Urinary bladder (tissue), 4 donors: ENCODE results near the gene NLN. TPM values are rescaled to one million over a fixed set of nuclear protein-coding genes. Genes with fewer than 3 reads are reported as not detected.

Source experiments
- DNase-seq: peaks from one replicate; pipeline ENCODE4 v3.0.0-alpha.2; 2015; ENCODE audit errors: extremely low spot score
- H3K27ac ChIP-seq: one replicate; pipeline ENCODE4 v1.5.1; 2013; ENCODE audit warnings: low read depth, mild to moderate bottlenecking, moderate library complexity
- H3K36me3 ChIP-seq: one replicate; pipeline ENCODE4 v1.6.1; 2013; ENCODE audit warnings: mild to moderate bottlenecking, moderate library complexity; ENCODE audit not compliant: insufficient read depth
- H3K4me1 ChIP-seq: one replicate; pipeline ENCODE4 v1.6.1; 2013; ENCODE audit warnings: mild to moderate bottlenecking, moderate library complexity; ENCODE audit not compliant: insufficient read depth
- H3K4me3 ChIP-seq: one replicate; pipeline ENCODE4 v1.5.1; 2013; ENCODE audit warnings: low read depth, low read length
- WGBS: extraction: QIAGEN DNeasy Blood & Tissue Kit; methylation state at CpG from one replicate; pipeline ENCODE4 v1.1.7; 2013; 5-methylcytosine and 5-hydroxymethylcytosine counted together
- polyA plus RNA-seq: library from polyadenylated mRNA; stranded (reverse); fragments of 200-250 nt; gene quantifications from one replicate; pipeline ENCODE4 v1.2.3, GENCODE V29; 2013
- total RNA-seq: library from RNA; depleted of rRNA; stranded (reverse); fragments of >200 nt; gene quantifications from one replicate; pipeline ENCODE4 v1.2.3, GENCODE V29; 2014
- donor health status: healthy with polysubstance abuse.
- donor health status: healthy.

NLN gene
- total and polyA plus RNA-seq, 2 donors, result 4.4 to 16.0 TPM

- Histone ChIP-seq H3K4me3 (no peak overlapping the region), H3K36me3 (no peaks in the 10 kb centered on the region), H3K4me1 (no peaks in the 10 kb centered on the region), H3K27ac (no peak overlapping the region)
- 77% methylated on average over 3 of the region's 3 CpGs for WGBS
- no peak for DNase-seq
These were observed 152.2 kb downstream of the NLN start for GRCh38 chr5:65874241-65874640.

GRCh38 chr5:65876496-65876895 is 154.5 kb downstream of the NLN start:
- Histone ChIP-seq H3K4me1 (no peaks in the 10 kb centered on the region), H3K27ac (no peak overlapping the region), H3K4me3 (no peak overlapping the region), H3K36me3 (no peaks in the 10 kb centered on the region)
- no peak for DNase-seq

DNA sequence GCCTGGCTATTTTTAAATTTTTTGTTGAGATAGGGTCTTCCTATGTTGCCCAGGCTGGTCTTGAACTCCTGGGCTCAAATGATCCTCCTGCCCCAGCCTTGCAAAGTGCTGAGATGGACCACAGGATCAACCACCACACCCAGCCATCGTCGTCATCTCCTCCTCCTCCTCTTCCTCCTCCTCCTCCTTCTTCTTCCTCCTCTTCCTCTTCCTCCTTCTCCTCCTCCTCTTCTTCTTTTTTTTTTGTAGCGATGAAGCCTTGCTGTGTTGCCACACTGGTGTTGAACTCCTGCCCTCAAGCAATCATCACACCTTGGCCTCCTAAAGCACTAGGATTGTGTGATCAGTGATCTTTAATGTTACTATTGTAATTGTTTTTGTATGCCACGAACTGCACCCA is 155.0 kb downstream of the NLN start:
- Histone ChIP-seq H3K36me3 (no peaks in the 10 kb centered on the region), H3K27ac (no peak overlapping the region), H3K4me3 (no peak overlapping the region), H3K4me1 (no peaks in the 10 kb centered on the region)
- no peak for DNase-seq
- WGBS, result 83% methylated on average over 4 of the region's 4 CpGs

Other genes starting within 250 kb of the NLN start
- gene ADAMTS6, start 240.3 kb upstream of the NLN start, total RNA-seq, result 23.1 TPM
- 2.6 TPM for gene ADAMTS6, start 240.3 kb upstream of the NLN start, polyA plus RNA-seq
- 40.4 TPM for gene CENPK, start 159.0 kb upstream of the NLN start, total RNA-seq
- gene CENPK, start 159.0 kb upstream of the NLN start, polyA plus RNA-seq, result 1.4 TPM
- gene PPWD1, start 158.9 kb upstream of the NLN start, total RNA-seq, result 127 TPM
- gene PPWD1, start 158.9 kb upstream of the NLN start, polyA plus RNA-seq, result 17.3 TPM
- gene TRIM23, start 97.9 kb upstream of the NLN start, total RNA-seq, result 43.7 TPM
- 10.8 TPM for gene TRIM23, start 97.9 kb upstream of the NLN start, polyA plus RNA-seq
- gene SHLD3, start 97.2 kb upstream of the NLN start, total RNA-seq, result 9.9 TPM
- gene SHLD3, start 97.2 kb upstream of the NLN start, polyA plus RNA-seq, result 1.7 TPM
- gene TRAPPC13, start 97.2 kb upstream of the NLN start, total RNA-seq, result 50.0 TPM
- gene TRAPPC13, start 97.2 kb upstream of the NLN start, polyA plus RNA-seq, result 15.9 TPM
- 11.5 TPM for gene SGTB, start 96 bp upstream of the NLN start, total RNA-seq
- 4.0 TPM for gene SGTB, start 96 bp upstream of the NLN start, polyA plus RNA-seq
- gene ERBIN, start 204.4 kb downstream of the NLN start, total RNA-seq, result 225 TPM
- gene ERBIN, start 204.4 kb downstream of the NLN start, polyA plus RNA-seq, result 22.3 TPM